SK-N-SH (cell line): ENCODE measurements around the gene CRMP1. TPM values are rescaled to one million over a fixed set of nuclear protein-coding genes. Genes with fewer than 3 reads are reported as not detected.

Experiments
- CTCF ChIA-PET: fragments of 300-600, 350-600 bp; formaldehyde crosslinking; extraction: SDS; loops from one replicate; lab custom pipeline; 2021; lab: Yijun Ruan, JAX
- POLR2A ChIA-PET: fragments of 350-600 bp; sonication (Branson Sonifier 250); formaldehyde crosslinking; extraction: SDS; loops from one replicate; lab custom pipeline; 2020; ENCODE audit warnings: antibody characterized with exemption, inconsistent platforms; lab: Yijun Ruan, JAX
- DNase-seq: peaks from one replicate; pipeline ENCODE4 v3.0.0; 2012
- H2AFZ ChIP-seq: fragments of 200-600 bp; sonication (generic); 2 replicates; pipeline ENCODE4 v1.8.1; 2016; ENCODE audit warnings: antibody characterized with exemption, mild to moderate bottlenecking, low read depth
- H3F3A ChIP-seq: fragments of 200-600 bp; sonication (generic); replicated peaks from 2 replicates; pipeline ENCODE3; 2016; ENCODE audit warnings: antibody characterized with exemption, mild to moderate bottlenecking; ENCODE audit not compliant: insufficient read depth
- H3K27ac ChIP-seq, 2 experiments: fragments of 200-500 bp in 1 of 2; fragments of 200-600 bp in 1 of 2; sonication (Bioruptor generic) in 1 of 2; sonication (generic), shearing (Covaris generic) in 1 of 2; 2 replicates each; pipeline versions ENCODE4 v1.5.1 to v1.6.1; 2014 to 2016; ENCODE audit warnings: low read depth in 2 of 2, inconsistent platforms in 1 of 2, low read length in 1 of 2, mild to moderate bottlenecking in 1 of 2, mixed read lengths in 1 of 2
- H3K27me3 ChIP-seq: fragments of 200-600 bp; sonication (generic), shearing (Covaris generic); 2 replicates; pipeline ENCODE4 v1.6.1; 2016; ENCODE audit warnings: mixed run types; ENCODE audit not compliant: insufficient read depth
- H3K36me3 ChIP-seq, 2 experiments: fragments of 200-500 bp in 1 of 2; fragments of 200-600 bp in 1 of 2; sonication (Bioruptor generic) in 1 of 2; sonication (generic) in 1 of 2; replicated peaks in 1 of 2; 2 replicates each; pipeline versions ENCODE3 to v1.5.1; 2014 to 2016; ENCODE audit warnings: low read length in 1 of 2, mild to moderate bottlenecking in 1 of 2; ENCODE audit not compliant: insufficient read depth in 2 of 2, control insufficient read depth in 1 of 2
- H3K4me1 ChIP-seq, 2 experiments: fragments of 200-500 bp in 1 of 2; fragments of 200-600 bp in 1 of 2; sonication (Bioruptor generic) in 1 of 2; sonication (generic), shearing (Covaris generic) in 1 of 2; 2 replicates each; pipeline versions ENCODE4 v1.5.1 to v1.6.1; 2014 to 2016; ENCODE audit warnings: low read depth in 1 of 2, low read length in 1 of 2, mixed run types in 1 of 2; ENCODE audit not compliant: insufficient read depth in 2 of 2, control insufficient read depth in 1 of 2
- H3K4me2 ChIP-seq: fragments of 200-600 bp; sonication (generic), shearing (Covaris generic); 2 replicates; pipeline ENCODE4 v1.6.1; 2017; ENCODE audit warnings: mixed run types
- H3K4me3 ChIP-seq, 2 experiments: fragments of 200-500 bp in 1 of 2; fragments of 200-600 bp in 1 of 2; sonication (Bioruptor generic) in 1 of 2; sonication (generic), shearing (Covaris generic) in 1 of 2; 2 replicates each; pipeline versions ENCODE4 v1.5.1 to v1.8.1; 2014 to 2016; ENCODE audit warnings: low read depth in 2 of 2, inconsistent platforms in 1 of 2, low read length in 1 of 2, mild to moderate bottlenecking in 1 of 2, mixed read lengths in 1 of 2, moderate library complexity in 1 of 2
- H3K79me2 ChIP-seq: fragments of 200-600 bp; sonication (generic); 2 replicates; pipeline ENCODE4 v1.8.1; 2017; ENCODE audit warnings: mild to moderate bottlenecking; ENCODE audit not compliant: insufficient read depth
- H3K9ac ChIP-seq: fragments of 200-600 bp; sonication (generic); 2 replicates; pipeline ENCODE4 v1.6.1; 2017; ENCODE audit warnings: mixed run types
- H3K9me2 ChIP-seq: fragments of 200-600 bp; sonication (generic); 2 replicates; pipeline ENCODE4 v1.6.1; 2017; ENCODE audit warnings: mixed run types
- H3K9me3 ChIP-seq: fragments of 200-600 bp; sonication (generic); 2 replicates; pipeline ENCODE4 v1.6.1; 2017; ENCODE audit warnings: mixed run types, mild to moderate bottlenecking, moderate library complexity
- H4K20me1 ChIP-seq: fragments of 200-600 bp; sonication (generic); 2 replicates; pipeline ENCODE4 v1.6.1; 2017; ENCODE audit warnings: mild to moderate bottlenecking, mixed run types; ENCODE audit not compliant: insufficient read depth
- CHD2 ChIP-seq: fragments of 150-350 bp; IDR thresholded peaks from 2 replicates; pipeline ENCODE4 v1.6.1; 2018; ENCODE audit warnings: low read length; ENCODE audit not compliant: partially characterized antibody
- ELF1 ChIP-seq: IDR thresholded peaks from 2 replicates; pipeline ENCODE4 v1.4.0; 2012
- EP300 ChIP-seq, 2 experiments: IDR thresholded peaks; 2 replicates each; pipeline versions ENCODE4 v1.4.0 to v1.6.1; 2012; ENCODE audit warnings: borderline replicate concordance in 1 of 2, low read depth in 1 of 2, low read length in 1 of 2
- EZH2phosphoT487 ChIP-seq: fragments of 200-600 bp; sonication (generic); IDR thresholded peaks from 2 replicates; pipeline ENCODE4 v1.6.1; 2017; ENCODE audit warnings: low read depth, mixed run types, mild to moderate bottlenecking, antibody characterized with exemption, moderate library complexity, borderline replicate concordance
- FOXJ3 ChIP-seq: sonication (generic); formaldehyde crosslinking; IDR thresholded peaks from 2 replicates; pipeline ENCODE4 v1.5.1; 2020; ENCODE audit warnings: mild to moderate bottlenecking, missing genetic modification reagents
- FOXM1 ChIP-seq: IDR thresholded peaks from 2 replicates; pipeline ENCODE4 v1.4.0; 2012; ENCODE audit warnings: low read depth, mild to moderate bottlenecking
- GABPA ChIP-seq: IDR thresholded peaks from 2 replicates; pipeline ENCODE4 v1.4.0; 2012; ENCODE audit warnings: low read depth, mild to moderate bottlenecking
- GATA2 ChIP-seq: sonication (generic); formaldehyde crosslinking; IDR thresholded peaks from 2 replicates; pipeline ENCODE4 v1.5.0; 2020; ENCODE audit warnings: mild to moderate bottlenecking, missing genetic modification reagents
- MAX ChIP-seq: IDR thresholded peaks from 2 replicates; pipeline ENCODE4 v1.4.0; 2012; ENCODE audit warnings: low read depth
- MXI1 ChIP-seq: IDR thresholded peaks from 2 replicates; pipeline ENCODE4 v1.6.1; 2012; ENCODE audit warnings: mild to moderate bottlenecking, low read depth, low read length, improper control_type of control experiment
- POLR2AphosphoS5 ChIP-seq: IDR thresholded peaks from 2 replicates; pipeline ENCODE4 v1.6.1; 2012; ENCODE audit warnings: low read depth, low read length
- RFX5 ChIP-seq: IDR thresholded peaks from 2 replicates; pipeline ENCODE4 v1.6.1; 2012; ENCODE audit warnings: mild to moderate bottlenecking, improper control_type of control experiment, low read length
- SIN3A ChIP-seq: IDR thresholded peaks from 2 replicates; pipeline ENCODE4 v1.6.1; 2012; ENCODE audit warnings: low read depth, mild to moderate bottlenecking, low read length, moderate library complexity, borderline replicate concordance
- TEAD4 ChIP-seq: IDR thresholded peaks from 2 replicates; pipeline ENCODE4 v1.4.0; 2012; ENCODE audit warnings: mild to moderate bottlenecking, borderline replicate concordance; ENCODE audit not compliant: insufficient read depth
- USF2 ChIP-seq: fragments of 150-350 bp; IDR thresholded peaks from 2 replicates; pipeline ENCODE4 v1.6.1; 2017; ENCODE audit warnings: antibody characterized with exemption, low read length, low read depth, borderline replicate concordance
- YY1 ChIP-seq: IDR thresholded peaks from 2 replicates; pipeline ENCODE4 v1.4.0; 2012; ENCODE audit warnings: low read depth, mild to moderate bottlenecking
- WGBS: methylation state at CpG from one replicate; pipeline ENCODE4 v1.1.6; 2017; ENCODE audit warnings: low lambda C conversion rate; 5-methylcytosine and 5-hydroxymethylcytosine counted together
- polyA plus RNA-seq, 3 experiments: library from polyadenylated mRNA; depleted of rRNA; stranded (reverse); fragments of >200 nt; gene quantifications; 2 replicates each; pipeline ENCODE4 v1.2.3, GENCODE V29; 2012
- TF ChIP-seq, protein P1 (sequence below): IDR thresholded peaks from 2 replicates; pipeline ENCODE4 v1.4.0; 2012; ENCODE audit warnings: low read depth, borderline replicate concordance
- TF ChIP-seq, protein P2 (sequence below): fragments of 200-600 bp; sonication (generic); IDR thresholded peaks from 2 replicates; pipeline ENCODE4 v1.6.1; 2017; ENCODE audit warnings: antibody characterized with exemption, mild to moderate bottlenecking, moderate library complexity

Gene CRMP1
- 3.4 and 7.8 TPM in 2 replicates for polyA plus RNA-seq (2012; rRNA removed)
- polyA plus RNA-seq (2012; cell fraction: cytosol; rRNA removed): 6.0 and 10.8 TPM in 2 replicates
- 3.5 and 5.0 TPM in 2 replicates for polyA plus RNA-seq (2012; cell fraction: nucleus; rRNA removed)

DNA sequence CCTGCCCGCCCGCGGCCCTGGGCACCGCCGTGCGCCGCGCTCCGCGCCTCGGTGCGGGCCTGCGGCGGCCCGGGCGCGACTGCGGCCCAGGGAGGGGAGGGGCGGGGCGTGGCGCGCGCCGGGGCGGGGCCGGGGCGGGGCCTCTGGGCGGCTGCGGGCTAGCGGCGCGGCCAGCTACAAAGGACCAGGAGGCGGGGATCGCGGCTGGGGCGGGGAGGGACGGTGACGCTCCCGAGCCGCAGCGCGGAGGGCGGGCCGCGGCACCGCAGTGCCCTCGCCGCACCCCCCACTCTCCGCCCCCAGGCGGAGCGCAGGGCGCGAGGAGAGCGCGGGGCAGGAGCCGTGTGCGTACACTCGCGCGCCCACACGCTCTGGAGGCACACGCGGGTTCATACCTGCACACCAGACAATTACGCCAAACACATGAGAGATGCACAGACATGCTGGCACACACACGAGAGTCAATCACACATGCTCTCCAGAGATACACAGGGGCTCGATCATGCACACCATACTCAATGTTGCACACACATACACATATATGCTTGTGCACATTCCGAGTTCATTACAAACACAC is at the start of gene CRMP1:
Gene CRMP1, minus strand, starts transcription at position 83 of the 577 bp plus-strand sequence. CDS start 117 bp downstream, outside the sequence.
- H3K4me2 ChIP-seq: no peak within 1 kb of the TSS

DNA sequence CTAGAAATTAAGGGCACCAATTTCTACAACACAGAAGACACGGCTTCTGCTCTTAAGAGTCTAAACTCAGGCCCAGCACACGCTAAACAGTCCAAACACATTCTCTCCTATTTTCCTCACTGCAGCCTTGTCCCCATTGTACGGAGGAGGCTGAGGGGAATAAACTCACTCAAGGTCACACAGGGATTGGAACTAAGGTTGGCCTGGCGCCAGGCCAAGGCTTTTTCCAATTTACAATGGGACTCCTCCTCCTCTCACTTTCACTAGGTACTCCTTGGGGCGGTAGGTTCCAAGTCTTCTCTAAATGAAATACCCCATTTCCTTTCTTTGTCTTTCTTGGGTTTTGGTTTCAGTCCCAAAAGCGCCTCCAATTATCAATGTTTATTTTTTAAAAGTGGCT is 48.7 kb upstream of the CRMP1 start:
- Histone ChIP-seq H3K9me2 (no peaks in the 10 kb centered on the region), H3K9ac (no peak overlapping the region), H3K9me3 (no peaks in the 10 kb centered on the region), H3K4me1 (no peaks in the 10 kb centered on the region; a peak in 1 of 4 replicates), H3K27ac (no peak overlapping the region), H3K27me3 (no peaks in the 10 kb centered on the region), H4K20me1 (no peaks in the 10 kb centered on the region), H3K36me3 (no peaks in the 10 kb centered on the region), H3F3A (no peaks in the 10 kb centered on the region), H3K79me2 (no peaks in the 10 kb centered on the region), H3K4me3 (no peak overlapping the region), H3K4me2 (no peak overlapping the region), H2AFZ (no peak overlapping the region)
- 39% methylated on average over 6 of the region's 6 CpGs for WGBS
- ChIA-PET POLR2A (no interaction called here), CTCF (interaction anchor here (0.9 kb wide), 1 partner anchor 120 kb away, joined by 3 read pairs; no protein-coding TSS in a partner anchor)
- no peak for DNase-seq
- TF ChIP-seq GATA2 (CRISPR knock-in tag) (no peak), SIN3A (no peak), FOXM1 (no peak), USF2 (no peak), RFX5 (no peak), MXI1 (no peak), EP300 (IDR thresholded peaks at IDR 0.05; ENCODE audit: borderline replicate concordance in 1 of 2, low read depth in 1 of 2, low read length in 1 of 2) (no peak), TEAD4 (no peak), EZH2phosphoT487 (no peak), MAX (no peak), FOXJ3 (CRISPR knock-in tag) (no peak)
- TF ChIP-seq, protein P1, sequence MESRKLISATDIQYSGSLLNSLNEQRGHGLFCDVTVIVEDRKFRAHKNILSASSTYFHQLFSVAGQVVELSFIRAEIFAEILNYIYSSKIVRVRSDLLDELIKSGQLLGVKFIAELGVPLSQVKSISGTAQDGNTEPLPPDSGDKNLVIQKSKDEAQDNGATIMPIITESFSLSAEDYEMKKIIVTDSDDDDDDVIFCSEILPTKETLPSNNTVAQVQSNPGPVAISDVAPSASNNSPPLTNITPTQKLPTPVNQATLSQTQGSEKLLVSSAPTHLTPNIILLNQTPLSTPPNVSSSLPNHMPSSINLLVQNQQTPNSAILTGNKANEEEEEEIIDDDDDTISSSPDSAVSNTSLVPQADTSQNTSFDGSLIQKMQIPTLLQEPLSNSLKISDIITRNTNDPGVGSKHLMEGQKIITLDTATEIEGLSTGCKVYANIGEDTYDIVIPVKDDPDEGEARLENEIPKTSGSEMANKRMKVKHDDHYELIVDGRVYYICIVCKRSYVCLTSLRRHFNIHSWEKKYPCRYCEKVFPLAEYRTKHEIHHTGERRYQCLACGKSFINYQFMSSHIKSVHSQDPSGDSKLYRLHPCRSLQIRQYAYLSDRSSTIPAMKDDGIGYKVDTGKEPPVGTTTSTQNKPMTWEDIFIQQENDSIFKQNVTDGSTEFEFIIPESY: no peak
- TF ChIP-seq, protein P2, sequence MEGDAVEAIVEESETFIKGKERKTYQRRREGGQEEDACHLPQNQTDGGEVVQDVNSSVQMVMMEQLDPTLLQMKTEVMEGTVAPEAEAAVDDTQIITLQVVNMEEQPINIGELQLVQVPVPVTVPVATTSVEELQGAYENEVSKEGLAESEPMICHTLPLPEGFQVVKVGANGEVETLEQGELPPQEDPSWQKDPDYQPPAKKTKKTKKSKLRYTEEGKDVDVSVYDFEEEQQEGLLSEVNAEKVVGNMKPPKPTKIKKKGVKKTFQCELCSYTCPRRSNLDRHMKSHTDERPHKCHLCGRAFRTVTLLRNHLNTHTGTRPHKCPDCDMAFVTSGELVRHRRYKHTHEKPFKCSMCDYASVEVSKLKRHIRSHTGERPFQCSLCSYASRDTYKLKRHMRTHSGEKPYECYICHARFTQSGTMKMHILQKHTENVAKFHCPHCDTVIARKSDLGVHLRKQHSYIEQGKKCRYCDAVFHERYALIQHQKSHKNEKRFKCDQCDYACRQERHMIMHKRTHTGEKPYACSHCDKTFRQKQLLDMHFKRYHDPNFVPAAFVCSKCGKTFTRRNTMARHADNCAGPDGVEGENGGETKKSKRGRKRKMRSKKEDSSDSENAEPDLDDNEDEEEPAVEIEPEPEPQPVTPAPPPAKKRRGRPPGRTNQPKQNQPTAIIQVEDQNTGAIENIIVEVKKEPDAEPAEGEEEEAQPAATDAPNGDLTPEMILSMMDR: no peak

More for the DNA sequence above, at the start of gene CRMP1:
- Histone ChIP-seq H3K27ac (peak within 1 kb of the TSS in 1 of 2 experiments; percentile 55; a peak in 2 of 4 replicates), H3K9ac (no peak within 1 kb of the TSS), H3K36me3 (no peaks in the 10 kb centered on the region), H3K9me3 (no peaks in the 10 kb centered on the region), H2AFZ (no peak within 1 kb of the TSS), H3K4me1 (peaks cover 0 to 25% of the 10 kb centered on the region in 2 experiments; a peak in 1 of 4 replicates), H4K20me1 (no peaks in the 10 kb centered on the region), H3F3A (no peaks in the 10 kb centered on the region), H3K9me2 (no peaks in the 10 kb centered on the region), H3K4me3 (peak within 1 kb of the TSS in 1 of 2 experiments; percentile 49; a peak in 2 of 4 replicates), H3K79me2 (no peaks in the 10 kb centered on the region), H3K27me3 (peaks cover 28% of the 10 kb centered on the region; the same call in 1 of the 2 replicates)
- 19% methylated on average over 13 of the region's 67 CpGs for WGBS
- ChIA-PET CTCF (interaction anchor here (2.0 to 2.1 kb wide), 2 partner anchors 87 to 105 kb away, joined by 6 to 10 read pairs; no protein-coding TSS in a partner anchor), POLR2A (no interaction called here)
- peak; percentile 97 for DNase-seq
- TF ChIP-seq POLR2AphosphoS5: no peak
- TF ChIP-seq, protein P2: no peak
- no peak for TF ChIP-seq RFX5
- TF ChIP-seq MXI1: peak; percentile 67; the same call in 1 of the 2 replicates
- TF ChIP-seq ELF1: no peak
- TF ChIP-seq TEAD4: no peak
- TF ChIP-seq CHD2: peak; percentile 16
- no peak for TF ChIP-seq YY1
- no peak for TF ChIP-seq GABPA
- TF ChIP-seq, all 33 proteins: peak for 2
